K562 (cell line): ENCODE measurements around the gene RPL29. TPM values are rescaled to one million over a fixed set of nuclear protein-coding genes. Genes with fewer than 3 reads are reported as not detected.
A peak's percentile ranks its signal among the peaks of the same experiment; 100 is the strongest.

Source experiments
- EP300 ChIP-seq: IDR thresholded peaks from 2 replicates; pipeline ENCODE4 v1.6.1; 2012; ENCODE audit warnings: low read length, improper control_type of control experiment
- FIP1L1 ChIP-seq: fragments of 200-400 bp; formaldehyde crosslinking; IDR thresholded peaks from 2 replicates; pipeline ENCODE4 v1.6.1; 2018; ENCODE audit warnings: mild to moderate bottlenecking, low read depth, low read length; ENCODE audit not compliant: poor library complexity, severe bottlenecking
- FOXK2 ChIP-seq, 2 experiments: fragments of 450-650 bp; IDR thresholded peaks in 1 of 2; conservative IDR thresholded peaks in 1 of 2; 2 replicates each; pipeline ENCODE4 v1.6.1; 2016; ENCODE audit warnings: low read depth in 2 of 2, mild to moderate bottlenecking in 1 of 2
- GATAD2B ChIP-seq: fragments of 450-650 bp; IDR thresholded peaks from 2 replicates; pipeline ENCODE4 v1.6.1; 2017; ENCODE audit warnings: mild to moderate bottlenecking, borderline replicate concordance
- HDAC1 ChIP-seq, 2 experiments: fragments of 450-650 bp; IDR thresholded peaks; 2 replicates each; pipeline ENCODE4 v1.6.1; 2016 to 2017; ENCODE audit warnings: inconsistent platforms in 1 of 2, mild to moderate bottlenecking in 1 of 2, moderate library complexity in 1 of 2
- HNRNPK ChIP-seq: fragments of 200-400 bp; formaldehyde crosslinking; IDR thresholded peaks from one replicate; pipeline ENCODE4 v1.6.1; 2018; ENCODE audit warnings: mild to moderate bottlenecking, low read depth, low read length; ENCODE audit not compliant: poor library complexity, severe bottlenecking
- JUN ChIP-seq, 2 experiments: sonication (generic) in 1 of 2; formaldehyde crosslinking in 1 of 2; IDR thresholded peaks; 2 replicates each; pipeline versions ENCODE4 v1.6.1 to v1.8.0; 2012 to 2022; ENCODE audit warnings: borderline replicate concordance in 2 of 2, mild to moderate bottlenecking in 2 of 2, improper control_type of control experiment in 1 of 2, low read depth in 1 of 2, low read length in 1 of 2, missing genetic modification reagents in 1 of 2
- KDM1A ChIP-seq, 2 experiments: fragments of 450-650 bp; IDR thresholded peaks; 2 replicates each; pipeline ENCODE4 v1.6.1; 2016; ENCODE audit warnings: mild to moderate bottlenecking in 2 of 2
- KDM5B ChIP-seq: fragments of 200-600 bp; sonication (generic); IDR thresholded peaks from 2 replicates; pipeline ENCODE4 v1.6.1; 2012; ENCODE audit warnings: low read depth, mild to moderate bottlenecking, moderate library complexity, low read length, control low read depth, inconsistent platforms; ENCODE audit not compliant: insufficient replicate concordance
- KLF6 ChIP-seq: fragments of 250-450 bp; sonication (Bioruptor Pico); IDR thresholded peaks from 2 replicates; pipeline ENCODE4 v1.4.0; 2020; ENCODE audit warnings: mild to moderate bottlenecking, moderate library complexity, borderline replicate concordance
- NONO ChIP-seq, 2 experiments: fragments of 200-400 bp in 1 of 2; fragments of 450-650 bp in 1 of 2; formaldehyde crosslinking in 1 of 2; IDR thresholded peaks; 2 replicates each; pipeline ENCODE4 v1.6.1; 2017; ENCODE audit warnings: low read depth in 2 of 2, mild to moderate bottlenecking in 2 of 2, moderate library complexity in 2 of 2, low read length in 1 of 2
- PYGO2 ChIP-seq: fragments of 450-650 bp; IDR thresholded peaks from 2 replicates; pipeline ENCODE4 v1.6.1; 2016; ENCODE audit warnings: mild to moderate bottlenecking, missing genetic modification characterization, moderate library complexity, missing compliant biosample characterization
- TBL1XR1 ChIP-seq, 2 experiments: IDR thresholded peaks; 2 replicates each; pipeline ENCODE4 v1.6.1; 2012; ENCODE audit warnings: improper control_type of control experiment in 2 of 2, low read length in 2 of 2, mild to moderate bottlenecking in 1 of 2
- ZFP1 ChIP-seq: fragments of 450-650 bp; formaldehyde crosslinking; IDR thresholded peaks from 2 replicates; pipeline ENCODE4 v1.4.0; 2020; ENCODE audit warnings: mild to moderate bottlenecking, mixed read lengths
- ZNF12 ChIP-seq: sonication (generic); formaldehyde crosslinking; IDR thresholded peaks from 2 replicates; pipeline ENCODE4 v1.4.0; 2020; ENCODE audit warnings: mild to moderate bottlenecking, missing genetic modification reagents
- ZNF3 ChIP-seq: fragments of 250-450 bp; sonication (Bioruptor Pico); IDR thresholded peaks from 2 replicates; pipeline ENCODE4 v1.5.0; 2021; ENCODE audit warnings: mild to moderate bottlenecking, moderate library complexity
- polyA plus RNA-seq, 8 experiments: library from polyadenylated mRNA; depleted of rRNA in 4 of 8; stranded (reverse) in 5 of 8; unstranded in 3 of 8; fragments of >200 nt; fragmentation: Nextera tagmentation in 2 of 8; fragmentation: Illumina TruSeq in 1 of 8; extraction: Ambion mirVana in 2 of 8; extraction: Trizol in 1 of 8; gene quantifications; 2 replicates each; pipeline versions ENCODE4 v1.2.1 to v1.2.3, GENCODE V29; 2011 to 2014; ENCODE audit warnings: inconsistent platforms in 1 of 8, missing spikeins in 1 of 8
- total RNA-seq, 7 experiments: library from RNA; depleted of rRNA in 6 of 7; stranded (reverse); fragments of >200 nt in 6 of 7; fragmentation: Illumina TruSeq in 2 of 7; extraction: Trizol in 2 of 7; gene quantifications; 2 replicates each; pipeline versions ENCODE4 v1.2.1 to v1.2.3, GENCODE V29; 2011 to 2021; ENCODE audit warnings: low replicate concordance in 1 of 7
- TF ChIP-seq, protein P1 (sequence below): fragments of 450-650 bp; formaldehyde crosslinking; conservative IDR thresholded peaks from 2 replicates; pipeline ENCODE4 v1.4.0; 2022; ENCODE audit warnings: mild to moderate bottlenecking, missing genetic modification characterization
- TF ChIP-seq, protein P2 (sequence below): fragments of 450-650 bp; formaldehyde crosslinking; IDR thresholded peaks from 2 replicates; pipeline ENCODE4 v1.4.0; 2022; ENCODE audit warnings: missing genetic modification characterization
- TF ChIP-seq, protein P3 (sequence below): fragments of 450-650 bp; formaldehyde crosslinking; IDR thresholded peaks from 2 replicates; pipeline ENCODE4 v1.4.0; 2020; ENCODE audit warnings: mild to moderate bottlenecking, mixed read lengths
- TF ChIP-seq, protein P4 (sequence below): sonication (generic); formaldehyde crosslinking; IDR thresholded peaks from 2 replicates; pipeline ENCODE4 v1.8.1; 2022; ENCODE audit warnings: missing genetic modification reagents

Gene RPL29
- total and polyA plus RNA-seq, 9 of the 15 experiments (the other 6 are each of a cell fraction or from before 2014, with no cell fraction given) = 568 to 1,475 (median 1,104) TPM

DNA sequence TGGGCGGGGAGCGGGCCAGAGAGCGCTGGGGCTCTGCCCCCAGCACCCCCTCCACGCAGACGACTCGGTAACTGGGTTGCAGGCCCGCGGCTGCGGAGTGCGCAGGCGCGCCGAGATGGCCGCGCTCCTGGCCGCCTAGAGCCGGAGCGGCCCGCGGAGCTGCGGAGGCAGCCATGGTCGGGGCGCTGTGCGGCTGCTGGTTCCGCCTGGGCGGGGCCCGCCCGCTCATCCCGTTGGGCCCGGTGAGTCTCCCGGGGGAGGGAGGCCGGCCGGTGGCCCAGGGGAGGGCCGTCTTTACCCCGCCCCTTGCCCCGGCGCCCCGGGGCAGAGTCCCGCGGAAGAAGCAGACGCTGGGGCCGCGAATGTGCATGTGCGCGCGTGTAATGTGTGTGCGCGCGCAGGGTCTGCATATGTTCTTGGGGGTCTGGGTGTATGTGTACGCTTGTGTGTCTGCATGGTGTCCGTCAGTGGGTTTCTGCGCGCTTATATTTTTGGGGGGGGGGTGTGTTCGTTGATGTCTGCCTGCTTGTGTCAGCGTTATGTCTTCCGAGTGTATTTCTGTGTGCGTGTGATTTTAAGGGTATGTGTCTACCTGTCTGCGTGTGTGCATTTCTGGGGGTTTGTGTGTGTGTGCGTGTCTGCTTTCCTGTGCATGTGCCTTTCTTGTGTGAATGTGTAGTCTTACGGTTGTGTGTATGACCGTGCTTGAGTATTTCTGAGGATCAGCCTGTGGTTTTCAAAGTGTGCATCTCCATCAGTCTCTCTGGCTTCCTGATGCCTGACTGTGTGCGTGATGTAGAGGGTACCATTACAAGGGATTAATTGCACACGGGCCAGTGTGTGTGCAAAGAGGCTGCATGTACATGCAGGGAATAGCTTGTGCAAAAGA, 20.5 kb downstream of the RPL29 start, which contains the start of gene ABHD14A (continued):
- TF ChIP-seq JUN (IDR thresholded peaks at IDR 0.05; ENCODE audit: borderline replicate concordance, low read depth, low read length) (no peak), JUN (CRISPR knock-in tag; IDR thresholded peaks at IDR 0.05; ENCODE audit: borderline replicate concordance) (no peak), GATAD2B (peak; percentile 60; the same call in 1 of the 2 replicates), ZNF3 (no peak), EP300 (0 out of 2 replicates have a peak, but pooled peaks have one; percentile 3), HNRNPK (no peak), KLF6 (no peak), KDM1A (IDR thresholded peaks at IDR 0.05) (peak in 1 of 2 experiments; percentile 82; a peak in 2 of 4 replicates), HDAC1 (IDR thresholded peaks at IDR 0.05) (peak in 1 of 2 experiments; percentile 64; a peak in 2 of 4 replicates), FOXK2 (conservative IDR thresholded peaks at IDR 0.05 in 1 of 2, IDR thresholded peaks at IDR 0.05 in 1 of 2; ENCODE audit: low read depth in 2 of 2) (0 out of 4 replicates have a peak, but pooled peaks of 1 of the 2 experiments have one; percentile 36), NONO (IDR thresholded peaks at IDR 0.05; ENCODE audit: low read depth in 2 of 2, low read length in 1 of 2) (peak in 1 of 2 experiments; percentile 79; a peak in 2 of 4 replicates), PYGO2 (no peak), ZNF12 (no peak), TBL1XR1 (IDR thresholded peaks at IDR 0.05; ENCODE audit: low read length in 2 of 2) (no peak), FIP1L1 (peak; percentile 47), KDM5B (peak; percentile 49), ZFP1 (no peak)
- TF ChIP-seq, protein P1, sequence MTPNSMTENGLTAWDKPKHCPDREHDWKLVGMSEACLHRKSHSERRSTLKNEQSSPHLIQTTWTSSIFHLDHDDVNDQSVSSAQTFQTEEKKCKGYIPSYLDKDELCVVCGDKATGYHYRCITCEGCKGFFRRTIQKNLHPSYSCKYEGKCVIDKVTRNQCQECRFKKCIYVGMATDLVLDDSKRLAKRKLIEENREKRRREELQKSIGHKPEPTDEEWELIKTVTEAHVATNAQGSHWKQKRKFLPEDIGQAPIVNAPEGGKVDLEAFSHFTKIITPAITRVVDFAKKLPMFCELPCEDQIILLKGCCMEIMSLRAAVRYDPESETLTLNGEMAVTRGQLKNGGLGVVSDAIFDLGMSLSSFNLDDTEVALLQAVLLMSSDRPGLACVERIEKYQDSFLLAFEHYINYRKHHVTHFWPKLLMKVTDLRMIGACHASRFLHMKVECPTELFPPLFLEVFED (CRISPR knock-in tag) = 0 out of 2 replicates have a peak, but pooled peaks have one; percentile 65
- TF ChIP-seq, protein P2, sequence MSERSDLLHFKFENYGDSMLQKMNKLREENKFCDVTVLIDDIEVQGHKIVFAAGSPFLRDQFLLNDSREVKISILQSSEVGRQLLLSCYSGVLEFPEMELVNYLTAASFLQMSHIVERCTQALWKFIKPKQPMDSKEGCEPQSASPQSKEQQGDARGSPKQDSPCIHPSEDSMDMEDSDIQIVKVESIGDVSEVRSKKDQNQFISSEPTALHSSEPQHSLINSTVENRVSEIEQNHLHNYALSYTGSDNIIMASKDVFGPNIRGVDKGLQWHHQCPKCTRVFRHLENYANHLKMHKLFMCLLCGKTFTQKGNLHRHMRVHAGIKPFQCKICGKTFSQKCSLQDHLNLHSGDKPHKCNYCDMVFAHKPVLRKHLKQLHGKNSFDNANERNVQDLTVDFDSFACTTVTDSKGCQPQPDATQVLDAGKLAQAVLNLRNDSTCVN (CRISPR knock-in tag) = peak; percentile 73; the same call in 1 of the 2 replicates
- TF ChIP-seq, protein P3, sequence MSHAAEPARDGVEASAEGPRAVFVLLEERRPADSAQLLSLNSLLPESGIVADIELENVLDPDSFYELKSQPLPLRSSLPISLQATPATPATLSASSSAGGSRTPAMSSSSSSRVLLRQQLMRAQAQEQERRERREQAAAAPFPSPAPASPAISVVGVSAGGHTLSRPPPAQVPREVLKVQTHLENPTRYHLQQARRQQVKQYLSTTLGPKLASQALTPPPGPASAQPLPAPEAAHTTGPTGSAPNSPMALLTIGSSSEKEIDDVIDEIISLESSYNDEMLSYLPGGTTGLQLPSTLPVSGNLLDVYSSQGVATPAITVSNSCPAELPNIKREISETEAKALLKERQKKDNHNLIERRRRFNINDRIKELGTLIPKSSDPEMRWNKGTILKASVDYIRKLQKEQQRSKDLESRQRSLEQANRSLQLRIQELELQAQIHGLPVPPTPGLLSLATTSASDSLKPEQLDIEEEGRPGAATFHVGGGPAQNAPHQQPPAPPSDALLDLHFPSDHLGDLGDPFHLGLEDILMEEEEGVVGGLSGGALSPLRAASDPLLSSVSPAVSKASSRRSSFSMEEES (CRISPR knock-in tag) = no peak
- TF ChIP-seq, protein P4, sequence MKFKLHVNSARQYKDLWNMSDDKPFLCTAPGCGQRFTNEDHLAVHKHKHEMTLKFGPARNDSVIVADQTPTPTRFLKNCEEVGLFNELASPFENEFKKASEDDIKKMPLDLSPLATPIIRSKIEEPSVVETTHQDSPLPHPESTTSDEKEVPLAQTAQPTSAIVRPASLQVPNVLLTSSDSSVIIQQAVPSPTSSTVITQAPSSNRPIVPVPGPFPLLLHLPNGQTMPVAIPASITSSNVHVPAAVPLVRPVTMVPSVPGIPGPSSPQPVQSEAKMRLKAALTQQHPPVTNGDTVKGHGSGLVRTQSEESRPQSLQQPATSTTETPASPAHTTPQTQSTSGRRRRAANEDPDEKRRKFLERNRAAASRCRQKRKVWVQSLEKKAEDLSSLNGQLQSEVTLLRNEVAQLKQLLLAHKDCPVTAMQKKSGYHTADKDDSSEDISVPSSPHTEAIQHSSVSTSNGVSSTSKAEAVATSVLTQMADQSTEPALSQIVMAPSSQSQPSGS = no peak
